HK-2 (cell line): Measurements from ENCODE around the gene IMPA2.
"Not testable (repeated sequence)": the region's sequence is repeated elsewhere in the genome, so short reads cannot be mapped to it uniquely, and the experiment has no call there.

Experiments
- DNase-seq: peaks from one replicate; pipeline ENCODE4 v3.0.0-alpha.2; 2018; ENCODE audit not compliant: unreplicated experiment

The IMPA2 gene

DNA sequence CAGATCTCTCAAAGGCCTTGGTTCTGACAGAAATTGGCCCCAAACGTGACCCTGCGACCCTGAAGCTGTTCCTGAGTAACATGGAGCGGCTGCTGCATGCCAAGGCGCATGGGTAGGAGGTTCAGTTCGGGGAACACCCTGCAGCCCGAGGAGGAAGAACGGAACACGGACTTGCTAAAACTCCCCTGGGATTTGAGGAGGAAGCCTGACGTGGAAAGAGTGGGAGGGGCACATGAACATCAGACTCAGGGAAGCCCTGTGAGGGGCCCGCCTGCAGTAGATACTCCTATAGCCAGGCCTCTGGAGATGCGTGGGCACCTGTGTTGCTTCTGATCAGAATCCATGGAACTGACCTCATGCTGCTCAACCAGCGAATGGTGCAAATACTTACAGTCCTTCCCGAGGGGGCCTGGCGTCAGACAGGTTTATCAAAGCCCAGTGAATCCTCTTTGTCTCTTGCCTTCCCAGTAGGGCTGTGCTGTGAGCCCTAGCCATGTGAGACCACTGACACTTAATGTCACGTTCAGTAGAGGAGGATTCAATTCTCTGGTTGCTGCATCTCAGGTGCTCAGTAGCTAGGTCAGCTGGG lies 46.8 kb downstream of the IMPA2 start:
- DNase-seq: no peak

DNA sequence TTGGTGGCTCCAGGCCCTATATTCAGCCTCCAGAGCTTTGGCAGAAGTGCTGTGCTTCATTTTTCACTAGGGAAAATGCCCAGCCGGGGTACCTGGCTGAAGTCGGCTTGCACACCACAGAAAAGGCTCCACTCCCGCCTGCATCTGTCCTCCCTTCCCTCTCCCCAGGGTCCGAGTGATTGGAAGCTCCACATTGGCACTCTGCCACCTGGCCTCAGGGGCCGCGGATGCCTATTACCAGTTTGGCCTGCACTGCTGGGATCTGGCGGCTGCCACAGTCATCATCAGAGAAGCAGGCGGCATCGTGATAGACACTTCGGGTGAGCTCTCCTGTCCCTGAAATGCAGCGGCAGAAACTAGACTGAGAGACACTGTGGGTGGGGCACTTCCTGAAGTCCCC lies 47.4 kb downstream of the IMPA2 start:
- no peak for DNase-seq

DNA sequence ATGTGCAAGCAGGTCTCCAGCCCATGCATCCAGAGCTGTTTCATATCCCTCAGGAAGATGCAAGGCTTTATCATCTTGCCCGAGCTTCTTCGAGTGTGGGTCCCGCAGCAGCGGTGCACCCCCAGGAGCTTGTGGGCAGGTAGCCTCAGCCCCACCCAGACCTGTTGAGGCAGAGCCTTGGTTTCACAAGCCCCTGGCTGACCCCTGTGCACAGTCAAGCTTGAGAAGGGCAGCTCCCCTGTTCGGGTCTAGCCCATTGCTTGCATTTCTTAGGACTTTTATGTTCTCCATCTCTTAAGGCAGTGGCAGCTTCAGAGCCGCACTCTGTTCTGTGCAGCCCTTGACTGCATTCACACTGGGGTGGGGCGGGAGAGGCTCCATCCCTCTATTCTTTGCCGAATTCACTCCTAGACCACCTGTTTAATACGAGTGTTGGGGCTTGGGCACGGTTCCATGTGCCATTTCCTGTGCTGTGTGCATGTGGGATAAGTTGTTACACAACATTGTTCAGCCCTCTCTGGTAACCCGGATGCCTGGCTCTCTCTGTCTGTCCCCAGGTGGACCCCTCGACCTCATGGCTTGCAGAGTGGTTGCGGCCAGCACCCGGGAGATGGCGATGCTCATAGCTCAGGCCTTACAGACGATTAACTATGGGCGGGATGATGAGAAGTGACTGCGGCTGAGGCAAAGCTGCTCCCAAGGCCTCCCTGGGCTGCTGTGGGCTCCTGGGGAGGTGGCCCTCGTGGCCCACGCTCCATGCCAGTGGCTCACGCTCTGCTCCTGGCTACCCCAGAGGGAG lies 48.7 kb downstream of the IMPA2 start:
- no peak for DNase-seq

DNA sequence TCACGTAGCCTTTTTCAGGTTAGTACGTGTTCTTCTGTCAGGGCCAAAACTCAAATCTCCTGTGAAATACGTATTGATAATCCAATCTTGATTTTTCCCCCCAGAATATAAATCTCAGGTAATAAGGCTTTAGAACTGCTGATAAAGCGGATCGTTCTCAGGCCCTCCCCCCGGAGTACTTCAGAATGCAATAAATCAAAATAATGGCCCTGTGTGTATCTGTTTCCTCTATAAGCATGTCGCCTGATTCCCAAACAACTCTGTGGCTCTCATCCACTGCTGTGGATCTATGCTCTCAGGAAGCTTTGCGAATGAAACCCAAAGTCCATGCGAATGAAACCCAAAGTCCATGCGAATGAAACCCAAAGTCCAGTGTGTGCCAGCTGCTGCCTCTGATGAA lies 49.4 kb downstream of the IMPA2 start:
- DNase-seq: no peak

DNA sequence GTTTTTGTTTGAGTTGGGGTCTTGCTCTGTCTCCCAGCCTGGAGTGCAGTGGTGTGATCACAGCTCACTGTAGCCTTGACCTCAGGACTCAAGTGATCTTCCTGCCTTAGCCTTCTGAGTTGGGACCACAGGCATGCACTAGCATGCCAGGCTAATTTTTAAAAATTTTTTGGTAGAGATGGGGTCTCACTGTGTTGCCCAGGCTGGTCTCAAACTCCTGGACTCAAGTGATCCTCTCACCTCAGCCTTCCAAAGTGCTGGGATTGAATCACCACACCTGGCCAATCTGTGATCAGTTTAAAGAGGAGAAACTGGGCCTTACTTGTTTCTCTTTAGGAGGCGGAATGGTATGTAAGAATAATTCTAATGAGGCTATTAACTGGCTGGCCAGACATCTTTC lies 49.9 kb downstream of the IMPA2 start:
- no peak for DNase-seq

DNA sequence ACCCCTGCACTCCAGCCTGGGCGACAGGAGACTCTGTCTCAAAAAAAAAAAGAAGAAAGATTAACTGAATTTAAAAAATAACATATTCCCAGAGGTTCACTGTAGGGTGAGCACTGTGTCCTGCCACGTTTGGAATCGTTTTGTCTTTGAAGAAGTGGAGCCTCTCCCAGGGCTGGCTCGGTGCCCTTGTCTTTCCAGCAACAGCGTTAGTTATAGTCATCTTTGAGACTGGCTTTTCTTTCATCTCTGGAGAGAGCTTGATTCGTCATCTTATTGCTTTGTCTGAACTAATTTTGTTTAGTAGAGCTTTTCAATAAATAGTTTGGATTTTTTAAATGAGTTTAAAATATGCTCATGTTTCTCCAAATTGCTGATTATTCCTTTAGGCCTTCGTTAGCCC lies 50.5 kb downstream of the IMPA2 start:
- no peak for DNase-seq

DNA sequence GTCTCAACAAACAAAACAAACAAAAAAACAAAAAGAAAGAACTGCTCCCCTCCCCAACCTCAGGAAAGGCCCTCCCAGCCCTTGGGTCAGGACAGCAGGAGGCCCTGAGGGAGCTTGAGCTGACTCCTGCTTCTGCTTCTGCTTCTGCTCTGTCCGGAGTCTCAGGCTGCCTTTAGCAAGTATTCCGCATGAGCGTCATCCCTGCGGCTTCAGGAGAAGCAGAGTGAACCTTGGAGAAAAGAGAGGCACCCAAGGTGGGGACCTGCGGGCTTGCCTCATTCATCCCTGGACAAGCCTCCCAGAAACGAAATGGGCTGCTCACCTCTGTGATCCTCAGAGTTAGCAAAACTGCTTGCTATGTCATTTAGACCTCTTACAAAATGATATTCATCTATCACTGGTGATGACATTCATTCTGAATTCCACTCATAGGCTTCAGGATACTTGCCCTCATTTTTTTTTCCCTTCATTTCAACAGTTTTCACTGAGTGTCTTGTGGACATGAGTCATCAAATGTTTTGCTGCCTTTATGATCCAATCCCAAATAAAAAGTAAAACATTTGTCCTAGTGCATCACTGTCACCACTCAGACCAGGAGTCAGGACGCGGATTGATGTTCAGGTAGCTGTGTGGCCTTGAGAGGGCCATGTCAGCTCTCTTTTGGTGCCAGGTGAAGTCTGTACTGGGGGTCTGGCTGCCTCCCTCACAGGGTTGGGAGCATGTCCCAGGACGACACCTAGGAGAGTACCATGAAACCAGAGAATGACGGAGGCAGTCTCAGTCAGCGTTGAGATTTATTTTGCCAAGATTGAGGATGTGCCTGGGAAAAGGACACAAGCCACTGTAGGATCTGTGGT lies 51.7 kb downstream of the IMPA2 start:
- DNase-seq: no peak

DNA sequence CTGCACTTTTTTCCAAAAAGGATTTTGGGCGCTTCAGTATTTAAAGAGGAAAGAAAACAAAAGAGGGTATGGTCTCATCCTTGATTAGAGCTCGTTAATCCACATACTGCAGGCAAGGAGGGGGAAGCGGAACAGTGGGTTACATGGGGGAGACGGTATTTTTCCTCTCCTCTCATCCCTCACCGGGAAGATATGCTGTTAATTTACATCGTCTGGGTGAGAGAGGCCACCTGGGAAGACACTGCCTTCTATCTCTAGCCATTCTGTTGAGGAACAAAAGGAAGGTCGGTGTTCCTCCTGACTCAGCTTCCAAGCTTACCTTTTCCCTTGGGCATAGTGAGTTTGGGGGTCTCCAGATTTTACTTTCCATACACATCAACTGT lies 52.3 kb downstream of the IMPA2 start:
- DNase-seq: no peak

DNA sequence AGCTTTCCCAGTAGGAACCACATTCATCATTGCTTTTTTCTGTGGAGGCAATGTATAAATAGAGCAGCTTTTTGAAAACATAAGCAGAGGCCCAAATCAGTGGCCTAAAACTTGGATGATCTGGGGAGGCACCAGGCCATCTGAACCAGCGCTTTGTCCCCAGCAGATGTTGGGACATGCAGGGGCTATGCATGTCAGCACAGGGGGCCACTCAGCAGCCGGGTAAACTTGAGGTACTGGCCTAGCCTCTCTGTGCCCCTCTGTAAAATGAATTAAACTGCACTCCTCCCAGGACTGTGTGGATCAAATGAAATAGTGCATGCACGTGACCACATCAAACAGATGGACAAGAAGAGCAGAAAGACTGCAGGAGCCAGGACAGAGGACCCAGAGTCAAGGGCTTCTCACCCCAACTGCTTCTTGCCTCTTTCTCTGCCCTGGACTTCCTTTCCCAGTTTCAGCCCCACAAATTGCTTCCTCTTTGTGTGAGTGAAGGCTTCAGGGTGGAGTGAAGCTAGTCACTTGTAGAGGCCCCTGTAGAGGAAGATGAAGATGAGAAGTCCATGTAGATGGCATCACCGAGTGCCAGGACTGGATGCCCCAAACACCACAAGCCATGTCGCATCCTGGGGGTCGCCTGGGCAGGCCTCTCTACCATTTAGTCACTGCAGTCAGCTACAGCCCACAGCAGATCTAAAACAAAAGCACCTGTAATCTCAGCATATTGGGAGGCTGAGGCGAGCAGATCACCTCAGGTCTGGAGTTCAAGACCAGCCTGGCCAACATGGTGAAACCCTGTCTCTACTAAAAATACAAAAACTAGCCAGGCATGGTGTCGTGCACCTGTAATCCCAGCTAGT lies 53.2 kb downstream of the IMPA2 start:
- DNase-seq: no peak

DNA sequence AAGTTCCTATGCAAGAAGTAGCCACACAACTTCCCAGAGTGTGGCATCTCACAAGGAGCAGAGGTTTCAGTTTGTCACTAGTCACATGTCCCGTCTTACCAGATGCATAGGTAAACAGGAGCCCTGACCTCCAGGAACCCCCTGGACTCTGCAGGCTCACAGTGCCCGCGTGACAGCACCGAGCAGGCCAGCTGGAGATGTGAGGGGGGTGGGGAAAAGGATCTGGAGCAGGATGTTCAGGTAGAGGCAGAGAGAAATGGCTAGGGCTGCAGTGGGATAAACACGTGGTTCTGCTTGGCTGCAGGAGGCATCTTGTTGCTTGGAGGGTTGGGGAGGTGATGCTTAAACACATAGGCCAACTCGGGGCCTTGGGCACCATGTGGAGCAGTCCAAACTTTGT lies 54.2 kb downstream of the IMPA2 start:
- DNase-seq: no peak

DNA sequence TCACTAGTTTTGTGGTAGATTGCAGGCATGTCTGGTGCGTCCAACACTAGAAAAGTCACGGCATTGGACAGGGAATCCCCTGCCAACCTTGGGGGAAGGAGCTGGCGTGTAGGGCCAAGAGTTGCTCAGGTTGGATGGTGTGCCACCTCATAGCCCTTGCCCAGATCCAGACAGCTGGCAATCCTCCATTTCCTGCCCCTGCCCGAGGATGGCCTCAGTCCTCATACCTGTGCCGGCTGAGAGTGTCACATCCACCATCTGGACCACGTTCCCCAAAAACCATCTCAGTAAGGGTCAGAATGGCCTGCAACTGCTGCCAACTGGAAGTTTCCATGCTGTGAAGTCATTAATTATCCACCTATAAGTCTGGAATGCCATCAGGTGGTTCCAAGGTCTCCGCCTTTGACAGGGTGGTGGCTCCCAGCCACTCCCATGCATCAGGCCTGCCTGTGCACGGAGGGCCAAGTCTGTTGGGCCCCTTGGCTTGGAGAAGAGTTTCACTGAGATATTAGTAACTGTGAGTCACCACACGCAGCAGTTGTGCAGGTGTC lies 55.0 kb downstream of the IMPA2 start:
- DNase-seq: no peak

DNA sequence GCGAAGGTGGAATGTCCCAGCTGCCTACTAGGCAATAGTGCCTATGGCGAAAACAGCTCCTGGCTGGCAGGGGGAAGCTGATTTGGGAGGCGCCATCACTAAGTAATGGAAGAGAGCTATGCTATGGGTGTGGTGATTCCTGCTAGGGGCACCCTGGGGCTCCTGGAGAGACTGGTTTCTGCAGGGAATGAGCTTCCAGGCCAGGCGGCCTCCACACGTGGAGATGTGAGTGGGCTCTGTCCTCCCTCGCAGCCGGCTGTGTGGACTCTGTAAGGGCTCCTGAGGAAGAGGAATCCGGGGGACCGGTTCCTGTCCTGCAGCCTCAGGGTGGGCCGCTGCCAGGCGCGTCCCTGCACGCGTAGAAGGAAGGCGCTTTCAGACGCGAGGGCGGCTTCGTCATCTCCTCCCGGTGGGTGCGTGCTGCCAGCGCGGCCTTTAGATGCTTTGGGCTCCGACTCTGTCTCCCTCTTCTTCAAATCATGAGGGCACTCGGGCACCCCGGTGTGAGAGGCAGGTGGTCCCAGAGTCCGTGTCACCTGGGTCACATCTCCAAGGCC lies 56.9 kb downstream of the IMPA2 start:
- DNase-seq: no peak

DNA sequence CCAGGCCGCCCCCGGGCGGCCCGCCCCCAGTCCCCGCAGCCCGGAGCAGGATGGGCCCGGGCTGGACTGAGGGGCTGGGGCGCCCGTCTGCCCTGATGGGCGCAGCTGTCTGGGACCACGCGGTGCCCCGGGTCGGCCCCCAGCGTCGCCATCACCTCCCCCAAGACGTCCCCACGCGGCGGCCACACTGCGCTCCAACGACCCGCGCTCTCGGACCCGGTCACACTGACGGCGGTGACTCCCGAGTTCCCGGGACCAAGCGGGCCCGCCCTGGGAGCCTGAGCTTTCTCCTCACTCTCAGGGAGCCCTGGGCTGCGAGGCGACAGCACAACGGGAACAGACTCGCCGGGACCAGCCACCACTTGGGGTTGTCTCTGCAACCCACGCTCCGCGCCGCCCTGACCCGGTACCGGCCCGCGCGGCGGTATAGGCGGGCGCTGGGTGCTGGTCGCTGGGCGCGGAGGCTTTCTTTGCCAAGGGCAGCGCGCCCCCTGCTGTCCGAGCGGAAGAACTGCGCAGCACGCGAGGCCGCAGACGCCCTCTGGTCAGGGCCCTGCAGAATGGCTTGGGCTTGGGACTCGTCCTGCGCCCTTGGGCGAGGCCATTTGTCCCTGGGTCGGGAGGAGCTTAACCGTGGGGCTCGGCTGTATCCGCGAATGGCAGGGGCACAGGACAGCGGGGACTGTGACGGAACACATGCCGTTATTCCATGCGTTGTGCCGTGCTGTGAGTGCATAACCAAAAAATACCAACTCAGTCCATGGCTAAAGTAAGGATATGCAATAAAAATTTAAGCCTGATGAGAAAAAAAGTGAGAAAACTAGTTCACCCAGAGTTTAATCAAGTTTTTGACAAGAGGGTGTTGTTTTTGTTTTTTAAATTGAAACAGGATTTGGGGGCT lies 57.6 kb downstream of the IMPA2 start:
- DNase-seq: peak; percentile 80

DNA sequence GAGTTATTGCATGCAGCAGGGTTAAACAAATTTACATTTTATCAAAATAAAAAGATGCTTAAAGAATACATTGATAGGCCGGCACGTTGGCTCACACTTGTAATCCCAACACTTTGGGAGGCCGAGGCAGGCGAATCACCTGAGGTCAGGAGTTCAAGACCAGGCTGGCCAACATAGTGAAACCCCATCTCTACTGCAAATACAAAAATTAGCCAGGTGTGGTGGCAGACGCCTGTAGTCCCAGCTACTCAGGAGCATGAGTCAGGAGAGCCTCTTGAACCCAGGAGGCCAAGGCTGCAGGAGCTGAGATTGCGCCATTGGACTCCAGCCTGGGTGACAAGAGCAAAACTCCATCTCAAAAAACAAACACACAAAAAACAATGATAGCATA lies 58.2 kb downstream of the IMPA2 start:
- not testable (repeated sequence) for DNase-seq

DNA sequence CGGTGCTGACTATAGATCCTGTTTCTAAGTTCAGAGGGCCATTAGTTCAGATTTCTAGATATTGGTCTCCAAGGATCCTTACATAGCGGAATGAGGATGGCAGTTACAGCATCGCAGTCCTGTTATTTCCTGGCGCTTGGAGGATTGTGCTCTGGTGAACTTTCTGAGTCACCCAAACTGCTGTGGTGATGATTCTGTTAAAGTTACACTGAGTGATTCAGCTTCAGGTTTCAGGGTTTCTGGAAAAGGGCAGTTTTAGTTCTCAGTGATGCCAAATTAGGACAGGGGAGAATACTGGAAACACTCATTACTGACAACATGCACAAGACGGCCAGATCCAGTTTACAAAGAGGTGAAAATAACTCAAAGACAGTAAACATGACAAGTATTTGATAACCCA lies 60.3 kb downstream of the IMPA2 start:
- DNase-seq: peak; percentile 25

DNA sequence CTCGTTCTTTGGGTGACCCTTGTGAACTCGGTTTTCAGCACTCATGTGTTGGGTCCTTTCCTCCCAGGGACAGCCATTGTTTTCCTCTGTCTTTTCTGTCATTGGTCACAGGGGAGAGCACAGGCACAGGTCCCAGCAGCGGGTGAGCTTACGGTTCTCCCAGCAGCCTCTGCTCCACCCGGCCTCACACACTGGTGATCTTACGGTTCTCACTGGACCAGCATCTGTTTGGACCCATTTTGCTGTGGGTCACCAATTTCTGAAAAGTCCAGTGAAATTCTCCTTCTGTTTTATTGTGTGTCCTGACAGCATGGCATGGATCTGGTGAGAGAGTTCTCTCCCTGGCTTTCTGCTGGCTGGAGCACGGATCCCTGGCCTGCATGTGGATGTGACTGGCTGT lies 62.5 kb downstream of the IMPA2 start:
- DNase-seq: no peak

DNA sequence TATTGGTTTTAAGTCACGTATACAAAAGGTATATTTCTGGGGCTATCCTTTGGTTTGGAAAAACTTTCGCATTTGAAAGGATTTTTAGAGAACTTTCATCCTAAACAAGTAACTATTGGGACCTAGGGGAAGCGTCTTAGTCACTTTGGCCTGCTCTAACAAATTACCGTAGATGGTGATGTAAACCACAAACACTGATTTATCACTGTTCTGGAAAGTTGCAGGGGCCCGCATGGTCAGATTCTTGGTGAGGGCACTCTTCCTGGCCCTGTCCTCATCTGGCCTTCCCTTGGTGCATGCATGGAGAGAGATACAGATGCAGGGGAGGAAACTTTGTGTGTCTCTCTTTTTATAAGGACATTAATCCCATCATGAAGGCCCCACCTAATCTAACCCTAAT lies 63.3 kb downstream of the IMPA2 start:
- DNase-seq: no peak

DNA sequence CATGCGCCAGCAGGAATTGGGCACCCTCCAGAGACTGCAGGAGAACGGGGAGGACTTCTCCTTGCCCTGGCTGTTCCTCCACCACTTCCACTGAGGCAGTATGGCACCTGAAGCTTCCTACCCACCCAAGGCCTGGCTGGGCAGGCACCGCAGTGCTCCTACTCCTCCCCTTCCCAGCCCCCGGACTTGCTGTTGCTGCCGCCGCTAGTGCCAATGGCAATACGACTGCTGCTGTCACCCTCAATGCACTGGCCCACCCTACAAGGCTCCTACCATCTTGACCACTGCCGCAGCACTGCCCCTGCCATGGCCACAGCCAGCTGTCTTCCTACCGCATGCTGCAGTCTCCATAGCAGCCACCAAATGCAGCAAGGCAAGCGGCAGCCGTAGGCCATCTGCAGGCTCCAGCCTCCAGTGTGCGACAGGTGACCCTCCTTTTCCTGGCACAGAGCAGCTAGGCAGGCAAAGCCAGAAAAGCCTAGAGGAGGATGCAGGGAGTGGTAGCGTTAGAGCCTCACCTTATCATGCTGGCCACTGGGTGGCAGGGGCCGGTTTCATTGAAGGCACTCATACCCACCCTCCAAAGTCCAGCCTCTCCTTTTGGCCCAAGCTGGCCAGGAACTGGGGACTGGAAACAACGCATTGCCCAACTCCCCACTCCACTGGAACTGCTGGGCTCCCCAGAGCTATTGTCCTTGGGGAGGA lies 64.9 kb downstream of the IMPA2 start:
- DNase-seq: no peak

DNA sequence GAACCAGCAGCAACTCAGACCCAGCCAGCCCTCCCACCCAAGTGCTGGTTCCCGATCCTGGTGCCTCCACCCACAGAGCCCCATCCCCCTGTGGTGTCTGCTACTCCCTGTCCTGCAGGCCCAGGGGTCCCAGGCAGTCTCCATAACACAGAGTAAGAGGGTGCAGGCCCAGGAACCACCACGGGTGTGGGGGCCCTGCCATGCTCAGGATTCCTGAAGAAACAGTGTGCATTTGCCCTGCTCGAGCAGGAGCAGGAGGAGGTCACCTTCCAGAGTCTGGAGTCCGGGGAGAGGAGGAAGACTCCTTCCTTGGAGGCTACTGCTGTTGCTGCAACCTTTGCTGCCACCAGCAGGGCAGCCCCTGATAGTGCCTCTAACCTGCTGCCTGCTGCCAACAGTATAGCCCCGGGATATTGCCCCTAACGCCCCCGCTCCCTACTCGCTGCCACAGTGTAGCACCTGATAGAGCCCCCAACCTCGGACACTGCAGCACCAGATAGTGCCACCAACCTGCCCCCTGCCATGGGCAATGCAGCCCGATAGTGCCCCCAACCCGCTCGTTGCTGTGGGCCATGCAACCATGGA lies 65.5 kb downstream of the IMPA2 start:
- DNase-seq: no peak
